DMS53 treated with DMSO at 0.1 percent for 48 hours (cell line): ENCODE results near the gene CR1.
A peak's percentile ranks its signal among the peaks of the same experiment; 100 is the strongest.
"Not testable (repeated sequence)": the region's sequence is repeated elsewhere in the genome, so short reads cannot be mapped to it uniquely, and the experiment has no call there.

Experiments used
- DNase-seq: peaks from one replicate; lab custom pipeline; 2025; ENCODE audit not compliant: unreplicated experiment; lab: John Stamatoyannopoulos, UW

The CR1 gene

GRCh38 chr1:207502726-207503125 is 6.8 kb downstream of the CR1 start:
- no peak for DNase-seq

GRCh38 chr1:207503950-207504349 is 8.0 kb downstream of the CR1 start:
- no peak for DNase-seq

DNA sequence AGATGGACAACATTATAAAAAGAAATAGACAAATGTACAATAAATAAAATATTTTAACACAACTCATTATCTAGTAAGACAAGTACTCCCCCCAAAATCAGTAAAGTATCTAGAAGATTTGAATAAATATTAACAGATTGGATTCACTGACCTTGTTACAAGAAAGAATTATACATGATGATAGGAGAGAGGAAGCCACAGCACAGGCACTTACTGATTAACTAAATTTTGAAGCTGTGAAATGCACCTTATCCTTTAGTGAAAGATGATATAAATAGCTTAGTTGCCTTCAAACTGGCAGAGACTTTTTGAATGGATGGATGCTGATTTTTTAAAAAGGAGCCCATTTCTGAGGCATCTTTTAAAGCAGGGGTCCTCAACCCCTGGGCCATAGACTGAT is 8.5 kb downstream of the CR1 start:
- DNase-seq = no peak

GRCh38 chr1:207510444-207510843 is 14.5 kb downstream of the CR1 start:
- no peak for DNase-seq

GRCh38 chr1:207514890-207515289 is 18.9 kb downstream of the CR1 start:
- DNase-seq = no peak

DNA sequence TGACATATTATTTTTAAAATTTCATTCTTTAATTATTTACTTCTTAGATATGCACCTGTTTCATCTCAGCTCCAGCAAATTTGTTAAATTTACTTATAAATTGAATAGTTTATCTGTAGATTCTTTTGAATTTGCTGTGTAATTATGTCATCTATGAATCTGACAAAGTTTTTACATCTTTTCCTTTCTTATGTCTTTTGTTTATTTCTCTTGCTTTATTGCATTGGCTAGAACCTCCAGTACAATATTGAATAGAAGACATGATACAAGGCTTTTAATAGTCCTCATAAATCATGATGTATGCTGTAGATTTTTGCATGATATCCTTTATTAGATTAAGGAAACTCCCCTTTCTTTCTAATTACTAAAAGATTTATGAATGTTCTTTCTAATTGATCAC is 20.8 kb downstream of the CR1 start:
- DNase-seq = no peak

DNA sequence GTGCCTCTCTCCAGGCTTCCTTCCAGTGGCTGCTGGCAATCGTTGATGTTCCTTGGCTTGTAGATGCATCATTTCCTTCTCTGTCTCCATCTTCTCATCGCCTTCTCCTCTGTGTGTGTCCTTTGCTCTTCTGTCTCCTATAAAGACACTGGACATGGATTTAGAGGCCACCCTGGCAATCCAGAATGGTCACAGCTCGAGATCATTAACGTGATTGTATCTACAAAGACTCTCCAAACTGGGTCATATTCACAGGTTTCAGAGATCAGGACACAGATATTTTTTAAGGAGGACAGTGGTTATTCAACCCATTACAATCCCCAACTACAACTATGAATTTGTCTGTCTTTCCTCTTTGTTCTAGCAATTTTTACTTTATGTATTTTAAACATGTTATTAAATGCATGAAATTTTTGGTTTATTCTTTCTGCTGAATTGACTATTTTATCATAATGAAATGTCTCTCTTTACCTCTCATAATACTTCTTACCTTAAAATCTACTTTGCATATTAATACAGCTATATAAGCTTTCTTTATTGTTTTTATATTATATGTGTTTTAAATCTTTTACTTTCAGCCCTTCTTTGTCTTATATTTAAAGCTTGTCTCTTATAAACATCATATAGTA is 22.8 kb downstream of the CR1 start:
- no peak for DNase-seq

DNA sequence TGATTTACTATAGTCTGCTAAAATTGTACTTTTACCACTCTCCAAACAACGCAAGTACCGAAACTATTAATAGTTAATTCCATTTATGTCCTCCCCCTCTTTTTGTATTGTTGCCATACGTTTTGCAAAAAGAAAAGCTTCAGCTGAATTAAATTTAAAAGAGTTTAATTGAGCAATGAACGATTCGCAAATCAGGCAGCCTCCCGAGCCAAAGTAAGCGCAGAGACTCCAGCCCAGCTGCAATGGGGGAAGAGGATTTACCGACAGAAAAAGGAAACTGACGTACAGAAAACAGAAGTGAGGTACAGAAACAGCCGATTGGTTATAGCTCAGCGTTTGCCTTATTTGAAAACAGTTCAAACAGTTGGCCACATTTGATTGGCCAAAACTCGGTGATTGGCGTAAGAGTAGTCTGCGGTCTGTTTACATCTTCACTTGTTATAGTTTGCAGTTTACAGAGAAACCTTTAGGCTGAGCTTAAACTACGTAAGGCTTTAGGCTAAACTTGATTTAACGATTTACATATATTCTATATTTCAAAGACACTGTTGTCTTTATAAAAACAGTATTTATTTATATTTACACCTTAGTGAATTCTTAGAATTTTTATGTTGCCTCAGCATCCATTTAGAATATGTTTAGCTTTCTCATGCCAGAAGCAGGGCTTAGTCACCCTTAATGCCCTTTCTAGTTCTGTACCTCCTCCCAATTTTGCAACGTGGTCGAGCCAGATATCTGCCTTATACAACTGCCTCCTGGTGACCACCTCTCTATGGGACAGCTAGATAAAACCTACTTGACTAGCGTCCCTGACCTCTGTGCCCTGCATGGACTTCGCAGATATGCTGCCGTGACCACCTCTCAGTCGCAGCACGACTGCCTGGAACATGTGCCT is 23.8 kb downstream of the CR1 start:
- DNase-seq = no peak

- DNase-seq = not testable (repeated sequence)
Observed at GRCh38 chr1:207520400-207521345, 24.7 kb downstream of the CR1 start.

DNA sequence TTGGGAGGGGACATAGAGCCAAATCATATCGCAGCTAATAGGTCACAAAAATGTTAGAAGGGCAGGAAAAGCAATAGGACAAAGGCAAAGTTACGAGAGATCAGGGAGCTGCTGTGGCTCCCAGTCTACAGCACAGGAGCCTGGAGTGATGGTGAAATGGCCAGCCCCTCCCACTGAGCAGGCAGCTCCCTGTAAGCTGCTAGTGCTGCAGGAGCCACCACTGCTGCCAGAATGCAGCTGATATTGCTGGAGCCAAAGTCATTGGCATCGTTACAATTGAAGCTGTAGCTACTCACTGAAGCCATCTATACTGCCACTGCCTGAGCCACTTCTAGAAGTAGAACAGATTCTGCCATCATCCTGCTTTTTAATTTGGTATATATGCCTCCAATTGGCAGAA is 29.3 kb downstream of the CR1 start:
- not testable (repeated sequence) for DNase-seq

- not testable (repeated sequence) for DNase-seq
Observed at GRCh38 chr1:207528401-207528800, 32.4 kb downstream of the CR1 start.

- not testable (repeated sequence) for DNase-seq
Observed at GRCh38 chr1:207536263-207536662, 40.3 kb downstream of the CR1 start.

DNA sequence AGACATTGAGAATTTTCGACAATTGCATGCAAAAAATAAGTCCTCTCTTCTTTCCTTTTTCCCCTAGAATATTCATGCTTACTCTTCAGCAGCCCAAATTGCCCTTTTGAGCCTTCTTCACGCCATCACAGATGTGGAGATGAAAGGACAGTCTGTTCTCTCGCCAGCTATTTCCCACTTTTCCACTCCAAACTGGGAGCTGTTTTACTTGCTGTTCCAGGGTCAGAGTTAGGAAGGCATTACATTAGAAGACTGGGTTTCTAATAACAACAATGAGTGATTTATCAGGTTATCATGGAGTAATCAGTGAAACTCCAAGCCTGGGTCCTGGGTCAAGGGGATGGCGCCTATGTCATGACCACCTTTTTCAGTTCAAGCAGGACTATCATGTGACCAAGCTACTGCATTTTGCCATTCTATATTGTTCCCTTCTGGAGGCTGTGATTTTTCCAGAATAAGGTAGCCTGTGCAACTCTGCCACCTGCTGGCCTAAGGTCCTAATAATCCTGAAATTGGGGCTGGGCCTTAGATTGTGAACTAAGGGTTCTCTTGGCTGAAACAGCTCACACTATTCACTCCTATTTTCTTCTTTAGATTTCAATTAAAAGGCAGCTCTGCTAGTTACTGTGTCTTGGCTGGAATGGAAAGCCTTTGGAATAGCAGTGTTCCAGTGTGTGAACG is 50.9 kb downstream of the CR1 start:
- DNase-seq = not testable (repeated sequence)

DNA sequence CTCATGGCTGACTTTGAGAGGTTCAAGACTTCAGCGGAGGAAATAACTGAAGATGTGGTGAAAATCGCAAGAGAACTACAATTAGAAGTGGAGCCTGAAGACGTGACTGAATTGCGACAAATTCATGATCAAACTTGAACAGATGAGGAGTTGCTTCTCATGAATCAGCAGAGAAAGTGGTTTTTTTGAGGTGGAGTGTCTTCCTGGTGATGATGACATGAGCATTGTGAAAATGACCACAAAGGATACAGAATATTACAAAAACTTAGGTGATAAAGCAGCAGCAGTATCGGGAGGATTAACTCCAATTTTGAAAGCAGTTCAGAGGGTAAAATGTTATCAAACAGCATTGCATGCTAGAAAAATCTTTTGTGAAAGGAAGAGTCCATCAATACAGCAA is 58.9 kb downstream of the CR1 start:
- not testable (repeated sequence) for DNase-seq

DNA sequence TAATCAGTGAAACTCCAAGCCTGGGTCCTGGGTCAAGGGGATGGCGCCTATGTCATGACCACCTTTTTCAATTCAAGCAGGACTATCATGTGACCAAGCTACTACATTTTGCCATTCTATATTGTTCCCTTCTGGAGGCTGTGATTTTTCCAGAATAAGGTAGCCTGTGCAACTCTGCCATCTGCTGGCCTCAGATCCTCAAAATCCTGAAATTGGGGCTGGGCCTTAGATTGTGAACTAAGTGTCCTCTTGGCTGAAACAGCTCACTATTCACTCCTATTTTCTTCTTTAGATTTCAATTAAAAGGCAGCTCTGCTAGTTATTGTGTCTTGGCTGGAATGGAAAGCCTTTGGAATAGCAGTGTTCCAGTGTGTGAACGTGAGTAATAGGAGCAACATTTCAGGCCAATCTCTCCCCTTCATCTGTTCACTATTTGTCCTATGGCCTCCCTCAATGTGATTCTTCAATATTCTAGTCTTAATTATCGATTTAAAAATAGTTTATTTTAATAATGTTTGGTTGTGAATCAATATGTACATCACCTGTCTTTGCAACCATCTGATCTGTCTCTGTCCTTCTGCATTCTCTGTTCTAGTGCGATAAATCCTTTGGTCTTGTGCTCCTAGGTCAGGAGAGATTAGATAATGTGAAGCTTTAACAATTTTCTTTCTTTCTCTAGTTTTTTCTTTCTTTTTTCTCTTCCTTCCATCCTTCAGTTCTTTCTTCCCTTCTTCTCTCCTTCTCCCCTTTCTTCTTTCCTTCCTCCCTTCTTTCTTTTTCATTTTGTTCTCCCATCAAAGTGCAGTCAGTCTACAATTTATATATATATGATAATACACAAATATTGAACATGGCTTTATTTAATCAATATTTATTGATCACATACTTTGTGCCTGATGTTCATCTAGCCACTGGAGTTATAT is 69.8 kb downstream of the CR1 start:
- DNase-seq = peak; percentile 26

DNA sequence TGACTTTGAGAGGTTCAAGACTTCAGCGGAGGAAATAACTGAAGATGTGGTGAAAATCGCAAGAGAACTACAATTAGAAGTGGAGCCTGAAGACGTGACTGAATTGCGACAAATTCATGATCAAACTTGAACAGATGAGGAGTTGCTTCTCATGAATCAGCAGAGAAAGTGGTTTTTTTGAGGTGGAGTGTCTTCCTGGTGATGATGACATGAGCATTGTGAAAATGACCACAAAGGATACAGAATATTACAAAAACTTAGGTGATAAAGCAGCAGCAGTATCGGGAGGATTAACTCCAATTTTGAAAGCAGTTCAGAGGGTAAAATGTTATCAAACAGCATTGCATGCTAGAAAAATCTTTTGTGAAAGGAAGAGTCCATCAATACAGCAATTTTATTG is 76.0 kb downstream of the CR1 start:
- DNase-seq = not testable (repeated sequence)

DNA sequence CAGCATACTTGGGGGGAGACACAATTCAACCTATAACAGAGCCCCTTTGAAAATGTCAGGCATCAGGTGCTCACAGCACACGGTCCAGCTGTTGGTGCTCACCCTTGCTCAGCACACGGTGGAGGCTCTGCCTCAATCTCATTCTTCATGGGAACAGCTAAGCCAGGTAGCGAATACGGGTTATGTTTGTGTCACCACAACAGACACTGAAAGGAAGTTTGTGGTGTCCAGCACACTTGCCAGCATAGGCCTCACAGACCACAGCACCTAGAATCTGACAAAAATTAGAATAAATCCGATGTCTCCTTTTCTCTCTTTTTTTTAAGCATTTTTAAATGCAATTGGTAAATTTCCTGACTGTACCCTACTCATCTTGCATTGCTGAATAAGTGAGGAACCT is 77.1 kb downstream of the CR1 start:
- not testable (repeated sequence) for DNase-seq

DNA sequence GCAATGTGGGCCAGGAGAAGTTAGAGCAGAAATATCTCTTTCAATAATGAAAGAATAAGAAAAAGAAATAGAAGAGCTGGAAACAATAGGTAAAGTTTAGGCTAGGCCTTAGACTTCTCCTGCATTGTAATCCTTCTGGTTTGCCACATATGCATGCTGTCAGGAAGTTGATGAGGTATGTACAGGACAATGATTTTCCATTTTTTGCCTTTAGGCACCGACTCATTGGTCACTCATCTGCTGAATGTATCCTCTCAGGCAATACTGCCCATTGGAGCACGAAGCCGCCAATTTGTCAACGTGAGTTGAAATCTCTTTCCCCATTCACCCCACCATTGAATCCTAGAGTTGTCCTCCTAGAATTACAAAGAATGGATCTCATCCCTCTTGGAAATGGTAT is 79.4 kb downstream of the CR1 start:
- DNase-seq = not testable (repeated sequence)

DNA sequence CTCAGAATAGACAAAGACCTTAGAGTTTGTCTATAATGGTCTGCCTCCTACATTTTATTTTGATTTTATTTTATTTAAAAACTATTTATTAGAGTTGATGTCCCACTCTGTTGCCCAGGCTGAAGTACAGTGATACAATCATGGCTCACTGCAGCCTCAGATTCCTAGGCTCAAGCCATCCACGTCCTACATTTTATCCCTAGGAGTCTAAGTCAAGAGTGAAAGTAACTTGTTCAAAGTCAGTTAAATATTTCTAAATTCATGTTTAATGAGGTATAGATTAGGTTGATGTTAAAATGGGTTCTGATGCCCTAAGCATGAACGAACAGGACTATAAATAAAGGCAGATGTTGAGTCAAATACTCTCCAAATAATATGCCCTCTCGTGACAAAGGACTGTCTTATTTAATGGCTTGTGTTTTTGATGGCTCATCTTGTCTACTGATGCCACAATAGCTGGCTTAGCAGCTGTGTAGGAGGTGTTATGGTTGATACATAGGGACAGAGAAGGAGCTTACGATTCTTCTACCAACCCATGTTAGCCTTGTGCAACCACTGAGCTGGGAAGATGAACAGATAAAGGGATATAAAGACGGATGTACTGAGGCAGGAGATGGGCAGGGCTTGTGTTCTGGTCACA is 83.0 kb downstream of the CR1 start:
- no peak for DNase-seq
